ENCODE results near the gene ZDHHC7.

GRCh38 chr16:85034591-85035433 is 23.5 kb upstream of the ZDHHC7 start:
- no peak for TF ChIP-seq POLR2A (IDR thresholded peaks at IDR 0.05; ENCODE audit: borderline replicate concordance, extremely low read depth, insufficient read depth, insufficient read length)
- TF ChIP-seq REST (IDR thresholded peaks at IDR 0.05; ENCODE audit: low read depth): no peak
- TF ChIP-seq CTCF (IDR thresholded peaks at IDR 0.05 in 2 of 3, conservative IDR thresholded peaks at IDR 0.05 in 1 of 3; ENCODE audit: borderline replicate concordance in 1 of 3, insufficient read depth in 1 of 3, low read depth in 2 of 3, low read length in 2 of 3): no peak
- no peak for TF ChIP-seq JUND (IDR thresholded peaks at IDR 0.05)
- no peak for TF ChIP-seq SIN3A (IDR thresholded peaks at IDR 0.05; ENCODE audit: low read depth)
